GM19099 (cell line): ENCODE data around the gene KLHL25.

Experiments used
- POLR2A ChIP-seq: IDR thresholded peaks from 3 replicates; pipeline ENCODE4 v1.6.1; 2011; ENCODE audit warnings: low read depth; ENCODE audit not compliant: insufficient read length; ENCODE audit errors: extremely low read depth

Gene KLHL25

GRCh38 chr15:85785887-85786780 is 8.6 kb downstream of the KLHL25 start:
- TF ChIP-seq POLR2A: no peak

GRCh38 chr15:85782064-85782463 is 12.7 kb downstream of the KLHL25 start:
- TF ChIP-seq POLR2A: no peak

- TF ChIP-seq POLR2A: no peak
Measured at GRCh38 chr15:85781099-85781498, 13.6 kb downstream of the KLHL25 start.

GRCh38 chr15:85780225-85780985 is 14.3 kb downstream of the KLHL25 start:
- TF ChIP-seq POLR2A: no peak

GRCh38 chr15:85779249-85779648 is 15.5 kb downstream of the KLHL25 start:
- no peak for TF ChIP-seq POLR2A

GRCh38 chr15:85778107-85778776 is 16.5 kb downstream of the KLHL25 start:
- TF ChIP-seq POLR2A: no peak

- no peak for TF ChIP-seq POLR2A
Measured at GRCh38 chr15:85777250-85778106, 17.2 kb downstream of the KLHL25 start.

GRCh38 chr15:85773970-85774369 is 20.8 kb downstream of the KLHL25 start:
- TF ChIP-seq POLR2A: no peak

GRCh38 chr15:85773249-85773648 is 21.5 kb downstream of the KLHL25 start:
- TF ChIP-seq POLR2A: no peak

GRCh38 chr15:85772668-85773067 is 22.1 kb downstream of the KLHL25 start:
- TF ChIP-seq POLR2A: no peak

GRCh38 chr15:85771781-85772445 is 22.8 kb downstream of the KLHL25 start:
- TF ChIP-seq POLR2A: no peak

GRCh38 chr15:85771271-85771670 is 23.5 kb downstream of the KLHL25 start:
- TF ChIP-seq POLR2A: no peak

- no peak for TF ChIP-seq POLR2A
Measured at GRCh38 chr15:85770096-85771041, 24.4 kb downstream of the KLHL25 start.

GRCh38 chr15:85769182-85769900 is 25.4 kb downstream of the KLHL25 start:
- no peak for TF ChIP-seq POLR2A
